GM19025 (cell line): ENCODE measurements around the gene SRP19.
A peak's percentile ranks its signal among the peaks of the same experiment; 100 is the strongest.
"Not testable (repeated sequence)": the region's sequence is repeated elsewhere in the genome, so short reads cannot be mapped to it uniquely, and the experiment has no call there.

Source experiments
- ATAC-seq: cut with Tn5 transposase; IDR thresholded peaks from one replicate; pipeline ENCODE4 v1.9.1; 2021; ENCODE audit warnings: mild to moderate bottlenecking, low read depth, moderate library complexity; ENCODE audit not compliant: unreplicated experiment

Gene SRP19

GRCh38 chr5:112860929-112861637, at the start of gene SRP19:
SRP19 (plus strand) TSS chr5:112861287; CDS start chr5:112861377, 90 bp downstream.
- peak; percentile 98 for ATAC-seq

DNA sequence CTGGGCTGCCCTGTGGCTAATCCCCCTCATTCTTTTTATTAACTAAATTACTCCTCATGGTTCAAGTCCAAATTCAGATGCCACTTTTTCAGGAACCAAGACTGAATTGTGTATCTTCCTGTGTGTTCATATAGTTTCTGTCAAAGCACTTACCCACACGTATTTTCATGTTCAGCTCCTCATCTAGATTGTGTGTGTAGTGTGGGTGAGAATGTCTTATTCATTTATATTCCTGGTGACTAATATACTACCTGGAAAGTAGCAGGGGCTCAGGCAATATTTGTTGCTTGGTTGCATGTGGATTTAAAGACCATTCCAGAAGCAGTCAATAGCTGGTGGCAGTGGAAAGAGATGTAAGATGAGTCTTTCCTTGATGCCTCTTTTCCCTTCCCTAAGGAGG, 48.5 kb upstream of the SRP19 start:
- ATAC-seq = no peak

- no peak for ATAC-seq
Observed at GRCh38 chr5:112820246-112820645, 40.8 kb upstream of the SRP19 start.

DNA sequence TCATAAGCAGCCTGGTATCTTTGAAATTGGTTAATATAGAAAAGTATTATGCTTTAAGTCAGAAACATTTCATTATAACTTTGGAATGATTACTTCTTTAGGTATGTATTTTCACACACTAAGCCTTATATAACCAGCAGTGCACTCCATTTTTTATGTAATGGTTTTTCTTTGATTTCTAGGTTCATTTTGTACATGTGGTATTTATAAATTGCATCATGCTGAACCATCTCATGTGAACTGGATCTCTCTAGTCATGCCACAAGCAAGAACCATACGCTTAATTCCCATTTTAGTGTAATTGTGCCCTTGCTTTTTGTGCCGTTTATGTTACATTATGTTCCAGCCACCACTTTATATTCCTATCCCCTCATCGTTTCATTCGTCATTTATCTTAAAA, 38.6 kb upstream of the SRP19 start:
- ATAC-seq = no peak

GRCh38 chr5:112823181-112823580, 37.9 kb upstream of the SRP19 start:
- no peak for ATAC-seq

GRCh38 chr5:112823656-112824055, 37.4 kb upstream of the SRP19 start:
- ATAC-seq = no peak

- ATAC-seq = no peak
Observed at GRCh38 chr5:112824197-112824596, 36.9 kb upstream of the SRP19 start.

- no peak for ATAC-seq
Observed at GRCh38 chr5:112830378-112830777, 30.7 kb upstream of the SRP19 start.

DNA sequence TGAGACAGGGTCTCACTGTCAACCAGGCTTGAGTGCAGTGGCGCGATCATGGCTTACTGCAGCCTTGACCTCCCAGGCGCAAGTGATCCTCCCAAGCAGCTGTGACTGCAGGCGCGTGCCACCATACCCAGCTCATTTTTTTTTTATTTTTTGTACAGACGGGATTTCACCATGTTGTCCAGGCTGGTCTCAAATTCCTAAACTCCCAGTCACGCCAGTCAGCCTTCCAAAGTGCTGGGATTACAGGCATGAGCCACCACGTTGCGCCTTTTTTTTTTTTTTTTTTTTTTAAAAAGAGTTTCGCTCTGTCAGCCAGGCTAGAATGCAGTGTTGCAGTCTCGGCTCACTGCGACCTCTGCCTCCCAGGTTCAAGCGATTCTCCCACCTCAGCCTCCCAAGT, 27.1 kb upstream of the SRP19 start:
- ATAC-seq = no peak

GRCh38 chr5:112844489-112844888, 16.6 kb upstream of the SRP19 start:
- ATAC-seq = no peak

GRCh38 chr5:112846556-112846955, 14.5 kb upstream of the SRP19 start:
- ATAC-seq = no peak

DNA sequence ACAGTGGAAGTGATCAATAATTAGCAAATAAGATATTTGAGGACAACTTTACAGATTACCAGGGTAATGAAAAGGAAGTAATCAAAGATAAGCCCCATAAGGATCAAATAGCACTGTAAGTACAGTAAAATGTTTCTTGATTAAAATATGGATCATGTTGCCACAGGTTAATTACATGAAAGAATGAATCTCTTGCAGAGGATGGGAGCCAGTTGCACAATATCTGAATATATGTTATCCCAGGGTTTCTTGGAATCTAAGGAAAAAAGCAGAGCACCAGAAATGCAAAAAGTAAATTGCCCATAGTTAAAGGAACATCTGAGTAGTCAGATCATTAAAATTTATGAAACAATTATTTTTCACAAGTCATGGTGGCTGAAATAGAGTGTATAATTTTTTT, 13.8 kb upstream of the SRP19 start:
- no peak for ATAC-seq

GRCh38 chr5:112848116-112848811, 12.8 kb upstream of the SRP19 start:
- ATAC-seq = peak; percentile 97

DNA sequence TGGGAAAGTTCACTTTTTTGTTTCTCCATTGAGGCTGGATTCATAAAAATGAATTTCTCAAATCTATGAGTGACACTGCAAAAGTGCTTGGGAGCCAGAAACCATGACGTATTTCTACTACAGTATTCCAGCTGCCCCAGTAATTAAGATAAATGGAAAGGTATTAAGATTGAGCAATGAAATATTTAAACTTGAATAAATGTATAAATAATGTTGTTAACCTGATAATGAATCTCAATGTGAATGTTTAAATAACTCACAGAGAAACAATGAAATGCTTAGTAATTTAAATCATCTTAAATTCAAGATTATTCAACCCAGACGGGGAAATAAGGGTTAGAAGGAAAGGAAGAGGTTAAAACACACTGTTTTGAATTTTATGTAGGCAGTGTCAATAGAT, 11.2 kb upstream of the SRP19 start:
- no peak for ATAC-seq

GRCh38 chr5:112854651-112855050, 6.4 kb upstream of the SRP19 start:
- ATAC-seq = no peak

DNA sequence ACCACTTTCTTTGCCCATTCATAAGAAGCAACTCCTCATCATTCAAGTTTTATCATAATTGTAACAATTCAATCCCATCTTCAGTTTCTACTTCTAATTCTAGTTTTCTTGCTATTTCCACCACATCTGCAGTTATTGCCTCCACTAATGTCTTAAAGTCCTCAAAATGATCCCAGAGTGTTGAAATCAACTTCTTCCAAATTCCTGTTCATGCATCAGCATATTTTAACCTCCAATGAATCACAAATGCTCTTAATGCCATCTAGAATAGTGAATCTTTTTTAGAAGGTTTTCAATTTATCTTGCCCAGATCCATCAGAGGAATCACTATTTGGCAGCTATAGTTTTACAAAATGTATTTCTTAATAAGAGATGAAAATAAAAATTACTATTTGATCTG, 3.2 kb upstream of the SRP19 start:
- ATAC-seq = no peak

DNA sequence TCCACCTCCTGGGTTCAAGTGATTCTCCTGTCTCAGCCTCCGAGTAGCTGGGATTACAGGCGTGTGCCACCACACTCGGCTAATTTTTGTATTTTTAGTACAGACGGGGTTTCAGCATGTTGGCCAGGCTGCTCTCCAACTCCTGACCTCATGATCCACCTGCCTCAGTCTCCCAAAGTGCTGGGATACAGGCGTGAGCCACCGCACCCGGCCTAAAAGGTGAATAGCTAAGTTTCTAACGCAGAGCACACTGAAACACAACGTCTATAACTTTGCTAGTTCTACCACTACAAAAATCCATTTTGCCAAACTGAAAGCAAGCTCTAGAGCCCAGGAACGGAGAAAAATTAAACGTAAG, 537 bp upstream of the SRP19 start:
- ATAC-seq = not testable (repeated sequence)

DNA sequence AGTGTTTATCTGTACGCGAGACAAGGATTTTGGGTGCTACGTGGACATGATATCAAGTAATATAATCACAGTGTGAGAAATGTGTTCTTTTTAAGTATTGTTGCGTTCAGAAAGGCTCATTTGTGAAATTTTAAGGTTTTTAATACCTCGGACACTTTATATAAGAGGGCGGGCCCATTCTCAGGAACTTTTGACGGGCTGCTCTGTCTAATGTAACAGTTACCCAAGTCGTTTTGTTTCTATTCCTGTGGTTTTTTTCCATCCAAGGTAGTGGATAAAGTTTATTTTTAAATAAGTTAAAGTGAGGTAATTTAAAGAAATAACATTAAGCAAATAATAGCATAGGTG, 525 bp downstream of the SRP19 start:
- no peak for ATAC-seq

DNA sequence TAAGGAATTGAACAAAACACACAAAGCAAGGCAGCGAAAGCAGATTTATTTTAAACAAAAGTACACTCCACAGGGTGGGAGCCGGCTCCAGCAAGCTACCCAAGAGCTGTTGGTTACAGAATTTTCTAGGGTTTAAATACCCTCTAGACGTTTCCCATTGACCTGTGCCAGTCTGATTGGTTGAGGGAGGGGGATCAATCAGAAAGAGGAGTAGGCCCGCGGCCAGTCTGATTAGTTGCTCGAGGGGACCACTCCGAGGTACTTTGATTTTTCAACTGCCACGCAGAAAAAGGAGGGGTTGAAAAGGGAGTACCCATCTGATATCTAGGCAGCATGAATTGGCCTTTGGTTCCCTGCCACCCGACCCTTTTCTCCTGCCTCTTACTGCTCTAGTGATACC, 998 bp downstream of the SRP19 start:
- ATAC-seq = no peak

- ATAC-seq = no peak
Observed at GRCh38 chr5:112863549-112863948, 2.5 kb downstream of the SRP19 start.

GRCh38 chr5:112865128-112865527, 4.0 kb downstream of the SRP19 start:
- ATAC-seq = no peak

DNA sequence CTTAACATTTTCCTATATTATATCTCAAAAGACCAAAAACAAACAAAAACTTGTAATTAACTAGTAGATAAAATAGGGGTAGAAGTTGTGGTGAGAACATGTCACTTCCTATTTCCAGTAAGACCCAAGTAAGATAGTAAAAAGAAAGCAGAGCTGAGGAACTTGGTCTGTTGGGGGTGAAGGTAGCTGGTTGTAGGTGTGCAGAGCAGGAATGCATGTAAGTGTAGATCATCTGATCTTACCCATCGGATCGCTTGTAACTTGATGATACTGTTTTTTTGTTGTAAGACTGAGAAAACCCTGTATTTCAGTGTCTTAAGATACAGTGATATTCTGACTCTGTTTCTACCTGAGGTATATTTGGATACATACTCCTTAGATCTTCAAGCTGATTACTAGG, 5.7 kb downstream of the SRP19 start:
- no peak for ATAC-seq
